IMR-90 (cell line): ENCODE data around the gene IQGAP2. TPM values are rescaled to one million over a fixed set of nuclear protein-coding genes. Genes with fewer than 3 reads are reported as not detected.
A peak's percentile ranks its signal among the peaks of the same experiment; 100 is the strongest.

Source experiments
- ATAC-seq: fragments of 200-7000 bp; cut with Tn5 transposase; 2 replicates; pipeline ENCODE4 v1.9.1; 2020; ENCODE audit warnings: low read depth, mild to moderate bottlenecking, moderate library complexity
- BruUV-seq: library from RNA; stranded (reverse); fragments of 400-500 nt; replicated peaks from 2 replicates; lab custom pipeline; 2021; lab: Mats Ljungman, UMichigan
- CTCF ChIA-PET: fragments of 300-600 bp; formaldehyde crosslinking; extraction: SDS; loops from one replicate; lab custom pipeline; 2021; ENCODE audit warnings: antibody characterized with exemption; lab: Yijun Ruan, JAX
- POLR2A ChIA-PET: fragments of 300-600 bp; sonication (Branson Sonifier 250); formaldehyde crosslinking; loops from one replicate; lab custom pipeline; 2022; ENCODE audit warnings: antibody characterized with exemption; ENCODE audit not compliant: unreplicated experiment; lab: Charles Lee
- DNase-seq: peaks from one replicate; pipeline ENCODE4 v3.0.0; 2013
- H2AFZ ChIP-seq: replicated peaks from 2 replicates; pipeline ENCODE3; 2013; ENCODE audit warnings: low read length, mild to moderate bottlenecking; ENCODE audit not compliant: poor library complexity
- H2AK5ac ChIP-seq: 2 replicates; pipeline ENCODE4 v1.6.1; 2013; ENCODE audit warnings: low read depth, low read length, inconsistent platforms
- H2AK9ac ChIP-seq: replicated peaks from 2 replicates; pipeline ENCODE3; 2013; ENCODE audit warnings: mild to moderate bottlenecking, low read depth, low read length, moderate library complexity; ENCODE audit not compliant: poor library complexity
- H2BK120ac ChIP-seq: 2 replicates; pipeline ENCODE4 v1.6.1; 2013; ENCODE audit warnings: low read depth, low read length, inconsistent platforms
- H2BK15ac ChIP-seq: 3 replicates; pipeline ENCODE4 v1.6.1; 2013; ENCODE audit warnings: low read depth, low read length, inconsistent platforms
- H2BK20ac ChIP-seq: 2 replicates; pipeline ENCODE4 v1.6.1; 2013; ENCODE audit warnings: low read depth, mild to moderate bottlenecking, inconsistent platforms, low read length, moderate library complexity
- H2BK5ac ChIP-seq: 2 replicates; pipeline ENCODE4 v1.6.1; 2013; ENCODE audit warnings: mild to moderate bottlenecking, low read depth, low read length, inconsistent platforms; ENCODE audit not compliant: poor library complexity, severe bottlenecking
- H3K14ac ChIP-seq: replicated peaks from 2 replicates; pipeline ENCODE4 v1.6.1; 2013; ENCODE audit warnings: low read depth, low read length, inconsistent platforms
- H3K18ac ChIP-seq: 2 replicates; pipeline ENCODE4 v1.6.1; 2013; ENCODE audit warnings: low read depth, low read length, control low read depth
- H3K23ac ChIP-seq: 2 replicates; pipeline ENCODE4 v1.6.1; 2013; ENCODE audit warnings: low read depth, low read length, inconsistent platforms
- H3K27ac ChIP-seq: 2 replicates; pipeline ENCODE4 v1.5.1; 2013; ENCODE audit warnings: mild to moderate bottlenecking, control low read depth, low read length; ENCODE audit not compliant: insufficient read depth
- H3K27me3 ChIP-seq: 2 replicates; pipeline ENCODE4 v1.6.1; 2013; ENCODE audit warnings: low read length; ENCODE audit not compliant: control insufficient read depth, insufficient read depth
- H3K36me3 ChIP-seq: 2 replicates; pipeline ENCODE4 v1.6.1; 2013; ENCODE audit warnings: low read length, mixed read lengths; ENCODE audit not compliant: control insufficient read depth, insufficient read depth
- H3K4ac ChIP-seq: 2 replicates; pipeline ENCODE4 v1.6.1; 2013; ENCODE audit warnings: low read depth, low read length, inconsistent platforms
- H3K4me1 ChIP-seq: 2 replicates; pipeline ENCODE4 v1.6.1; 2013; ENCODE audit warnings: low read length, mixed read lengths; ENCODE audit not compliant: control insufficient read depth, insufficient read depth
- H3K4me2 ChIP-seq: 2 replicates; pipeline ENCODE4 v1.6.1; 2013; ENCODE audit warnings: low read depth, mild to moderate bottlenecking, control low read depth, low read length, moderate library complexity
- H3K4me3 ChIP-seq: 2 replicates; pipeline ENCODE4 v1.5.1; 2013; ENCODE audit warnings: low read depth, mild to moderate bottlenecking, control low read depth, low read length, moderate library complexity; ENCODE audit not compliant: insufficient read depth
- H3K56ac ChIP-seq: 2 replicates; pipeline ENCODE4 v1.6.1; 2013; ENCODE audit warnings: low read length, inconsistent platforms; ENCODE audit not compliant: insufficient read depth; ENCODE audit errors: extremely low read depth
- H3K79me1 ChIP-seq, 2 experiments: 2 replicates each; pipeline ENCODE4 v1.6.1; 2013; ENCODE audit warnings: low read length in 2 of 2, inconsistent platforms in 1 of 2, low read depth in 1 of 2
- H3K9ac ChIP-seq: 2 replicates; pipeline ENCODE4 v1.6.1; 2013; ENCODE audit warnings: low read depth, low read length, control low read depth
- H3K9me1 ChIP-seq: 2 replicates; pipeline ENCODE4 v1.6.1; 2013; ENCODE audit warnings: low read length, inconsistent platforms; ENCODE audit not compliant: insufficient read depth
- H3K9me3 ChIP-seq: 2 replicates; pipeline ENCODE4 v1.6.1; 2013; ENCODE audit warnings: low read length; ENCODE audit not compliant: control insufficient read depth, insufficient read depth
- H4K20me1 ChIP-seq: 2 replicates; pipeline ENCODE4 v1.6.1; 2013; ENCODE audit warnings: low read length, inconsistent platforms; ENCODE audit not compliant: insufficient read depth
- H4K5ac ChIP-seq: 2 replicates; pipeline ENCODE4 v1.6.1; 2013; ENCODE audit warnings: mild to moderate bottlenecking, low read depth, low read length, control low read depth
- H4K8ac ChIP-seq, 2 experiments: 2 replicates each; pipeline ENCODE4 v1.6.1; 2013; ENCODE audit warnings: low read depth in 2 of 2, low read length in 2 of 2, control low read depth in 1 of 2, inconsistent platforms in 1 of 2
- H4K91ac ChIP-seq: 2 replicates; pipeline ENCODE4 v1.6.1; 2013; ENCODE audit warnings: low read depth, low read length, inconsistent platforms; ENCODE audit not compliant: insufficient read depth
- BHLHE40 ChIP-seq: fragments of 150-350 bp; IDR thresholded peaks from 2 replicates; pipeline ENCODE4 v1.6.1; 2016; ENCODE audit warnings: mild to moderate bottlenecking, low read depth, low read length
- CEBPB ChIP-seq: IDR thresholded peaks from 2 replicates; pipeline ENCODE4 v1.6.1; 2012; ENCODE audit warnings: low read depth, low read length, improper control_type of control experiment
- CHD1 ChIP-seq: IDR thresholded peaks from 2 replicates; pipeline ENCODE4 v1.6.1; 2012; ENCODE audit warnings: low read depth, low read length, improper control_type of control experiment
- FOS ChIP-seq: fragments of 150-350 bp; IDR thresholded peaks from 2 replicates; pipeline ENCODE4 v1.6.1; 2016; ENCODE audit warnings: low read depth, low read length
- MAFK ChIP-seq: IDR thresholded peaks from 2 replicates; pipeline ENCODE4 v1.6.1; 2012; ENCODE audit warnings: low read depth, low read length, improper control_type of control experiment
- MXI1 ChIP-seq: IDR thresholded peaks from 2 replicates; pipeline ENCODE4 v1.6.1; 2012; ENCODE audit warnings: low read depth, mild to moderate bottlenecking, low read length, moderate library complexity, borderline replicate concordance
- POLR2A ChIP-seq: IDR thresholded peaks from 2 replicates; pipeline ENCODE4 v1.6.1; 2012; ENCODE audit warnings: mild to moderate bottlenecking, low read depth, low read length
- RCOR1 ChIP-seq: IDR thresholded peaks from 2 replicates; pipeline ENCODE4 v1.6.1; 2012; ENCODE audit warnings: mild to moderate bottlenecking, low read length, improper control_type of control experiment; ENCODE audit not compliant: insufficient replicate concordance
- SMC3 ChIP-seq: fragments of 150-350 bp; IDR thresholded peaks from 2 replicates; pipeline ENCODE4 v1.6.1; 2016; ENCODE audit warnings: low read depth, mild to moderate bottlenecking, antibody characterized with exemption, low read length, moderate library complexity
- USF2 ChIP-seq: fragments of 150-350 bp; IDR thresholded peaks from 2 replicates; pipeline ENCODE4 v1.6.1; 2017; ENCODE audit warnings: mild to moderate bottlenecking, antibody characterized with exemption, low read length, low read depth
- WGBS, 2 experiments: methylation state at CpG; one replicate each; pipeline versions ENCODE4 v1.1.5 to v1.1.7; 2013; ENCODE audit warnings: missing lambda C conversion rate in 2 of 2; ENCODE audit not compliant: insufficient read length in 1 of 2; ENCODE audit errors: extremely low coverage in 2 of 2; 5-methylcytosine and 5-hydroxymethylcytosine counted together
- dilution Hi-C: fragments of 300-500 bp; cut with HindIII; formaldehyde crosslinking; loops from one replicate; pipeline ENCODE4 v1.14.3; 2018; ENCODE audit warnings: low sequenced_read_pairs; ENCODE audit not compliant: unreplicated experiment
- in situ Hi-C: fragments of 300-500 bp; cut with MboI; formaldehyde crosslinking; loops from 3 replicates; pipeline ENCODE4 v1.14.3; 2019; ENCODE audit warnings: low sequenced_read_pairs, inconsistent platforms, mixed read lengths
- intact Hi-C: fragments of 100-400 bp; cut with micrococcal nuclease; formaldehyde crosslinking; loops from 2 replicates; pipeline ENCODE4 v1.10.0; 2022
- polyA plus RNA-seq, 3 experiments: library from polyadenylated mRNA; depleted of rRNA; stranded (reverse); fragments of >200 nt; gene quantifications; 2 replicates each; pipeline ENCODE4 v1.2.3, GENCODE V29; 2012; ENCODE audit warnings: low replicate concordance in 1 of 3
- total RNA-seq: library from RNA; depleted of rRNA; stranded (reverse); fragments of >200 nt; gene quantifications from 2 replicates; pipeline ENCODE4 v1.2.3, GENCODE V29; 2012

IQGAP2 gene
- total and polyA plus RNA-seq, 2 of the 4 experiments (the other 2 are of a cell fraction): 0.21 to 0.36 TPM

- no peaks in the 10 kb centered on the region for H3K27me3 ChIP-seq
- H3K23ac ChIP-seq: peak overlapping the region; percentile 29; the same call in 1 of the 2 replicates
- H3K9ac ChIP-seq: no peak overlapping the region
- H4K5ac ChIP-seq: peak overlapping the region; percentile 34; the same call in 1 of the 2 replicates
- intact Hi-C loops (no loop called here), in situ Hi-C loops (no loop called here), dilution Hi-C loops (no loop called here)
- WGBS, 2 experiments: no CpG with 5 or more reads among the region's 1 CpG
- H3K4ac ChIP-seq: no peak overlapping the region; the same call in 1 of the 2 replicates
- H2AFZ ChIP-seq: no peak overlapping the region
- DNase-seq: no peak
- no peak overlapping the region; the same call in 1 of the 2 replicates for H3K4me2 ChIP-seq
- 0 out of 3 replicates have a peak overlapping the region, but pooled peaks have one; percentile 73 for H2BK15ac ChIP-seq
- peak overlapping the region; percentile 69 to 80 for H4K8ac ChIP-seq
- H2AK5ac ChIP-seq: no peak overlapping the region
- no peaks in the 10 kb centered on the region for H3K9me3 ChIP-seq
- ATAC-seq: no peak
- H3K4me3 ChIP-seq: no peak overlapping the region
- H3K27ac ChIP-seq: no peak overlapping the region
- H3K4me1 ChIP-seq: peaks cover 13% of the 10 kb centered on the region
- no peak overlapping the region for H3K56ac ChIP-seq
- H3K18ac ChIP-seq: peak overlapping the region; percentile 57; the same call in 1 of the 2 replicates
- CTCF ChIA-PET: interaction anchor here (0.6 to 1.0 kb wide), 2 partner anchors 25 to 1617 kb away, joined by 3 read pairs; no protein-coding TSS in a partner anchor
- H3K9me1 ChIP-seq: 0 out of 2 replicates have a peak, but pooled peaks cover 6% of the 10 kb centered on the region
- H3K14ac ChIP-seq: peak overlapping the region; percentile 79
- no TSS peak for BruUV-seq
- peaks cover 0 to 4% of the 10 kb centered on the region in 2 experiments; a peak in 2 of 4 replicates for H3K79me1 ChIP-seq
- no peaks in the 10 kb centered on the region for H3K36me3 ChIP-seq
- H4K20me1 ChIP-seq: no peaks in the 10 kb centered on the region
- TF ChIP-seq MXI1 (no peak), FOS (no peak), USF2 (no peak), POLR2A (no peak), RCOR1 (no peak), CHD1 (no peak), BHLHE40 (no peak), CEBPB (no peak), SMC3 (no peak), MAFK (no peak)
- H2AK9ac ChIP-seq: no peak overlapping the region
- peak overlapping the region; percentile 46; the same call in 1 of the 2 replicates for H4K91ac ChIP-seq
- H2BK120ac ChIP-seq: peak overlapping the region; percentile 85
- POLR2A ChIA-PET: no interaction called here
- peak overlapping the region; percentile 53 for H2BK5ac ChIP-seq
- peak overlapping the region; percentile 95; the same call in 1 of the 2 replicates for H2BK20ac ChIP-seq
Measured at GRCh38 chr5:76696251-76696650, 293.2 kb downstream of the IQGAP2 start.
